IMR-90 (cell line): ENCODE data around the gene NUP42.

Source experiments
- BHLHE40 ChIP-seq: fragments of 150-350 bp; IDR thresholded peaks from 2 replicates; pipeline ENCODE4 v1.6.1; 2016; ENCODE audit warnings: mild to moderate bottlenecking, low read depth, low read length
- POLR2A ChIP-seq: IDR thresholded peaks from 2 replicates; pipeline ENCODE4 v1.6.1; 2012; ENCODE audit warnings: mild to moderate bottlenecking, low read depth, low read length
- RAD21 ChIP-seq: IDR thresholded peaks from 2 replicates; pipeline ENCODE4 v1.6.1; 2012; ENCODE audit warnings: low read length, improper control_type of control experiment
- USF2 ChIP-seq: fragments of 150-350 bp; IDR thresholded peaks from 2 replicates; pipeline ENCODE4 v1.6.1; 2017; ENCODE audit warnings: mild to moderate bottlenecking, antibody characterized with exemption, low read length, low read depth
- TF ChIP-seq, protein P1 (sequence below): conservative IDR thresholded peaks from 2 replicates; pipeline ENCODE4 v1.5.1; 2012; ENCODE audit warnings: mild to moderate bottlenecking, low read depth, low read length, improper control_type of control experiment

DNA sequence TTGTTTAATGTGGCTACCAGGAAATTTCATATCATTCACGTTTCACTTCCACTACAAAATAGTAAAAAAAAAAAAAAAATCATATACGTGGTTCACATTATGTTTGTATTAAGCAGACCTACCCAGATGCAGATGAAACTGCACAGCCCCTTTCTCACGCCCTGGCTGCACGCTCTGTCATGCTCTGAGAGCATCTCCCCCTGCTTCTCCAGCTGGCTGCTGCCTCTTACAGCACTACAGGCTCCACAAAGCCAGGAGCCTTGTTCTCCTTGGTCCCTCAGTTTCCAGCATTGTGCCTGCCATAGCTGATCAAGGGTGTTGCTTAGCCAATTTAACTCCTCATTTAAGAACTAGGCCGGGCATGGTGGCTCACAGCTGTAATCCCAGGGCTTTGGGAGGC is 57.9 kb downstream of the NUP42 start:
- no peak for TF ChIP-seq RAD21
- TF ChIP-seq POLR2A: no peak
- no peak for TF ChIP-seq BHLHE40
- TF ChIP-seq, protein P1, sequence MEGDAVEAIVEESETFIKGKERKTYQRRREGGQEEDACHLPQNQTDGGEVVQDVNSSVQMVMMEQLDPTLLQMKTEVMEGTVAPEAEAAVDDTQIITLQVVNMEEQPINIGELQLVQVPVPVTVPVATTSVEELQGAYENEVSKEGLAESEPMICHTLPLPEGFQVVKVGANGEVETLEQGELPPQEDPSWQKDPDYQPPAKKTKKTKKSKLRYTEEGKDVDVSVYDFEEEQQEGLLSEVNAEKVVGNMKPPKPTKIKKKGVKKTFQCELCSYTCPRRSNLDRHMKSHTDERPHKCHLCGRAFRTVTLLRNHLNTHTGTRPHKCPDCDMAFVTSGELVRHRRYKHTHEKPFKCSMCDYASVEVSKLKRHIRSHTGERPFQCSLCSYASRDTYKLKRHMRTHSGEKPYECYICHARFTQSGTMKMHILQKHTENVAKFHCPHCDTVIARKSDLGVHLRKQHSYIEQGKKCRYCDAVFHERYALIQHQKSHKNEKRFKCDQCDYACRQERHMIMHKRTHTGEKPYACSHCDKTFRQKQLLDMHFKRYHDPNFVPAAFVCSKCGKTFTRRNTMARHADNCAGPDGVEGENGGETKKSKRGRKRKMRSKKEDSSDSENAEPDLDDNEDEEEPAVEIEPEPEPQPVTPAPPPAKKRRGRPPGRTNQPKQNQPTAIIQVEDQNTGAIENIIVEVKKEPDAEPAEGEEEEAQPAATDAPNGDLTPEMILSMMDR: no peak
- no peak for TF ChIP-seq USF2
